ENCODE results near the gene IGF2BP2. TPM values are rescaled to one million over a fixed set of nuclear protein-coding genes. Genes with fewer than 3 reads are reported as not detected.

Gene IGF2BP2
- total RNA-seq, 1 experiment from 2014 or later: 97.8 TPM

- TF ChIP-seq SIN3A (IDR thresholded peaks at IDR 0.05; ENCODE audit: borderline replicate concordance, insufficient read depth, low read depth, low read length) (no peak), REST (IDR thresholded peaks at IDR 0.05; ENCODE audit: insufficient read depth in 1 of 2, low read depth in 2 of 2, low read length in 1 of 2) (no peak), CTCF (IDR thresholded peaks at IDR 0.05) (no peak), TCF7L2 (IDR thresholded peaks at IDR 0.05; ENCODE audit: low read depth, low read length) (no peak), POLR2AphosphoS5 (IDR thresholded peaks at IDR 0.05; ENCODE audit: low read depth, low read length) (no peak)
- Histone ChIP-seq H3K9me3 (ENCODE audit: control insufficient read depth, insufficient read depth, low read depth, low read length) (no peaks in the 10 kb centered on the region), H3K36me3 (ENCODE audit: control insufficient read depth, insufficient read depth, low read length) (peaks cover 7% of the 10 kb centered on the region), H3K4me3 (ENCODE audit: low read depth in 2 of 2, low read length in 2 of 2) (no peak overlapping the region), H3K27me3 (ENCODE audit: control insufficient read depth, insufficient read depth, low read length) (no peaks in the 10 kb centered on the region), H3K4me1 (ENCODE audit: control insufficient read depth, insufficient read depth, low read length) (no peaks in the 10 kb centered on the region), H3K27ac (ENCODE audit: low read length) (no peak overlapping the region)
- ATAC-seq: no peak
- no peak for DNase-seq (ENCODE audit: low read depth, low spot score)
- no TSS peak for BruUV-seq (replicated peaks)
- intact Hi-C loops (cut with micrococcal nuclease; ENCODE audit: unreplicated experiment) (no loop called here), in situ Hi-C loops (cut with HindIII; ENCODE audit: low pct_unique_long_range_greater_than_20kb, low sequenced_read_pairs) (no loop called here)
- POLR2A ChIA-PET: interaction anchor here (0.6 kb wide), 1 partner anchor 1097 kb away, joined by 7 read pairs; no protein-coding TSS in a partner anchor
- CTCF ChIA-PET: interaction anchor here (0.6 to 0.7 kb wide), 2 partner anchors 30 to 185 kb away, joined by 3 to 4 read pairs; no protein-coding TSS in a partner anchor
These were observed 170.7 kb downstream of the IGF2BP2 start for GRCh38 chr3:185653949-185654757.

- no TSS peak for BruUV-seq (replicated peaks)
- Histone ChIP-seq H3K27me3 (ENCODE audit: control insufficient read depth, insufficient read depth, low read length) (no peaks in the 10 kb centered on the region), H3K27ac (ENCODE audit: low read length) (no peak overlapping the region), H3K9me3 (ENCODE audit: control insufficient read depth, insufficient read depth, low read depth, low read length) (no peaks in the 10 kb centered on the region), H3K4me3 (ENCODE audit: low read depth in 2 of 2, low read length in 2 of 2) (no peak overlapping the region), H3K36me3 (ENCODE audit: control insufficient read depth, insufficient read depth, low read length) (peaks cover 6% of the 10 kb centered on the region), H3K4me1 (ENCODE audit: control insufficient read depth, insufficient read depth, low read length) (no peaks in the 10 kb centered on the region)
- DNase-seq (ENCODE audit: low read depth, low spot score): no peak
- TF ChIP-seq CTCF (IDR thresholded peaks at IDR 0.05) (no peak), POLR2AphosphoS5 (IDR thresholded peaks at IDR 0.05; ENCODE audit: low read depth, low read length) (no peak), REST (IDR thresholded peaks at IDR 0.05; ENCODE audit: insufficient read depth in 1 of 2, low read depth in 2 of 2, low read length in 1 of 2) (no peak), TCF7L2 (IDR thresholded peaks at IDR 0.05; ENCODE audit: low read depth, low read length) (no peak), SIN3A (IDR thresholded peaks at IDR 0.05; ENCODE audit: borderline replicate concordance, insufficient read depth, low read depth, low read length) (no peak)
- POLR2A ChIA-PET: no interaction called here
- intact Hi-C loops (cut with micrococcal nuclease; ENCODE audit: unreplicated experiment) (no loop called here), in situ Hi-C loops (cut with HindIII; ENCODE audit: low pct_unique_long_range_greater_than_20kb, low sequenced_read_pairs) (no loop called here)
- CTCF ChIA-PET: no interaction called here
- no peak for ATAC-seq
These were observed 172.9 kb downstream of the IGF2BP2 start for GRCh38 chr3:185651971-185652370.
